IPS DF 19.7 (cell line): ENCODE measurements around the gene CCDC187.

ENCODE experiments used
- DNase-seq: peaks from one replicate; pipeline ENCODE4 v3.0.0-alpha.2; 2013; ENCODE audit warnings: low read depth, low spot score

The CCDC187 gene

DNA sequence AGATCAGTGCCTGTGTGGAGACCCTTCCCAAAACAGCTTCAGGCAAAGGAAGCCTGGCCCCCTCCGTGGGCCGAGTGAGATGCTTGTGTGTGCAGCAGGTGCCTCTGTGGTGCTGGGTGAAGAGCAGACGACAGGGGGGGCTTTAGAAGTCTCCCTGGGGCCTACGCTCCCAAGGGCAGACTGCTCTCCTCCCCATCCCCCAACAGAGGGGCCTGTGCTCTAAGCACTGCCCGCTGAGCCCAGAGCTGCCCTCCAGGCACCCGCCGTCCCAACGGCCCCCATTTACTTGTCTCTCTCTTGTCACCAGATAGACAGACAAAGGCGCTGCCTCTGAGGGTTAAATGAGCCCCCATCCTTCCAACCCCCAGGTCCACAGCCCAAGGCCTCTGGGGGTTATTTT, 96.3 kb downstream of the CCDC187 start:
- DNase-seq, result no peak

DNA sequence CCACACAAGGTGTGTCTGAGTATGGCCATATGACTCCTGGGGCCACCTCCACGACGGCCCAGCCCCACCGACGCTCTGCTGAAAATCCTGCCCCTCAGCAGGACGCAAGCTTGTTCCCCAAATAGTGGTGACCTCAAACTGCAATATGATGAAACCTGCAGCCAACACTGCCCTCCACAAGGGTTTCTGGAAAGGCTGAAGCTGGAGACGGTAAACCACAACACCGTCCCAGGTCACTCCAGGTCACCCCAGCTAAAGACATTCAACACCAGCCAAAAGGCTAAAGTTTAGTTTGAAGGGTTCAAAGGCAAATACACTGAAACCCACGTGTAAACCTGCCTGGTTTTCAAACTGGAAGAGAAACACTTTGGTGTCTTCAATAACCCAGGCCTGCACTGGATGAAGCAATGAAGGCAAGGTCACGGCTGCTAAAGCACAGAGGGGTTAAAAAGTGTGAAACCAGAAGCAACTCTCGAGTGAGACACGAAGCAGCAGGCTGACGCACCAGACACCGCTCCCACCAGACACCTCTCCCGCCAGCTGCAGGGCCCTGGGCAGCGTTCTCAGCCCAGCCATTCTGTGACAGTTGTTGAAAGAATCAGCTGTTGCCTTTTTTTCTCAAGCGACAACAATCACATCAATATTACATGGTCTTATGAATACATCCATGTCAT, 97.2 kb downstream of the CCDC187 start:
- no peak for DNase-seq

DNA sequence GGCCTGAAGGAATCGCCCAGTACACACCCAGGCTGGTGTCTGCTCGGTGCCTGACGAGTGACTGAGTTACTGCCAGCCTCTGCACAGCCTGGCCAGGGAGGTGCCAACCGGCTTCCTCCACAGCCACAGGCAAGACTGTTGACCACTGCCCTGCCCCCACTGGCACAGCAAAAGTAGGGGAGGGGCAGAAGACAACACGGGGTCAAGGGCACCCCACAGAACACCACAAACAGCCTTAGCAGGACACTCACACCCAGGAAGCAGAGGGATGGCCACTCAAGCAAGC, 98.2 kb downstream of the CCDC187 start:
- DNase-seq, result no peak

DNA sequence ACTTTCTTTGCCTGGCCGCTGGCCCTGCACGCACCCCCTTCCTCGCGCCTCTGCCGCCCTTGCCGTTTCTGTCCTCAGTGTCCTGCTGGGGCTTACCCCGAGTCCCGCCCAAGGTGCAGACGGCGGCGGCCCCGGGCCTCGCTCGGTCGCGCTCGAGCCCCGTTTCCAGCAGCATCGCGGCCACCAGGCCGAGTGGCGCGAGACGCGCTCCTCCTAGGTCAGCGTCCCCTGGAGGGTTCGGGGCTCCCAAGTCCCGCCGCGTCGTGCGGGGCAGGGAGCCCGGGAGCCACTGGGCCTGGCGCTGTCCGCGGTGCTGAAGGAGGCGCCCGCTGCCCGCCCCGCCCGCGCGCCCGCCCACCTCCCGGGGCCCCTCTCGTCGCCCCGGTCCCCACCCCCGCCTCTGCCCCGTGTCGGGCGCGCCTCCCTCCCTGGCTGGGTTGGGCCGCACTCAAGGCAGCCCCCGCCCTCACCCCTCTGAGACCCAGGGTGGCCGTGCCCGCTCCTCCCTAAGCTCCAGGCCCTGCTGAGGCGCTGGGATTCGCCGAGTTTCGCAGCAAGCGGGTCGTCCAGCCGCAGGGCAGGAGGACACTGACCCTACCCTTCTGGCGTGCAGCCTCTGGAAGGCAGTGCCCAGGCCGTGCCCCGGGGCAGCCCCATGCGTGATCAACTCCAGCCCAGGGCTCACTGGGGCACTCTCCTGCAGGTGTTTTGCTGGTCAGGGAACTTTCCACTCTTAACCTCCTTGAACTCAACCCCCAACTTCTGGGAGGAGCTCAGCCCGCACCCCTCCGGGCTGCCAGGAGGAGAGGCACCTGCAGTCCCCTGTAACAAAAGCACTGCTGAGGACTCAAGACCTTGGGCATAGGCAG, 98.8 kb downstream of the CCDC187 start, which contains the start of gene LHX3:
TSS of gene LHX3 (minus strand) at position 291 of the 869 bp plus-strand sequence. CDS start at position 175, 116 bp downstream.
- no peak for DNase-seq

DNA sequence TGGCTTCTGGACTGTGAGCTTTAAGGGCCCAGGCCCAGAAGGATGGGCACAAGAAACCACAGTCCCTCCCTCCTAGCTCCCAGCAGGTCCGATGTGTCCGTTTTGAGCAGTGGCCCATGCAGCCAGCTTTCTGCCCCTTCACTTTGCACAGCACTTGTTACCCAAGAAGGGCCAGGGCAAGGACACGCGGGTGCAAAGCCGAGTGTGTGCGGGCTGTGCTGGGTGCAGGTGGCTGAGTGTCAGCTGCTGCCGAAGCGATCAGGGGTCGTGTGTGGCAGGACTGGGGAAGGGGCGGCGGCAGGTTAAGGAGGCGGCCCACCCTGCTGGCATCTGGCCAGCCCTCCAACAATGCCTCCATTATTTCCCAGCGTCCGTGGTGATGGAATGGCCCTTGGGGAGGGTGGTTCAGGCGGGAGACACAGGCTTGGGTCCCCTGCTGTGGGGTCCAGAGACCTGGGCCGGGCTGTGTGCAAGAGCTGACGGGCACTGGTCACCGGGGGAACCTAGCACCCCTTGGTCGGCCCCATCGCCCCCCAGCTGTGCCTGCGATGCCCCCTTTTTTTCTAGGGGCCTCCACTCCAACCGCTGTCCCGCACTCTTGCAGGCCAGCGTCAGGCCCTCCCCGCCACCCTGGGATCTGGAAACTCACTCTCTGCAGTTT, 99.6 kb downstream of the CCDC187 start:
- DNase-seq, result no peak

DNA sequence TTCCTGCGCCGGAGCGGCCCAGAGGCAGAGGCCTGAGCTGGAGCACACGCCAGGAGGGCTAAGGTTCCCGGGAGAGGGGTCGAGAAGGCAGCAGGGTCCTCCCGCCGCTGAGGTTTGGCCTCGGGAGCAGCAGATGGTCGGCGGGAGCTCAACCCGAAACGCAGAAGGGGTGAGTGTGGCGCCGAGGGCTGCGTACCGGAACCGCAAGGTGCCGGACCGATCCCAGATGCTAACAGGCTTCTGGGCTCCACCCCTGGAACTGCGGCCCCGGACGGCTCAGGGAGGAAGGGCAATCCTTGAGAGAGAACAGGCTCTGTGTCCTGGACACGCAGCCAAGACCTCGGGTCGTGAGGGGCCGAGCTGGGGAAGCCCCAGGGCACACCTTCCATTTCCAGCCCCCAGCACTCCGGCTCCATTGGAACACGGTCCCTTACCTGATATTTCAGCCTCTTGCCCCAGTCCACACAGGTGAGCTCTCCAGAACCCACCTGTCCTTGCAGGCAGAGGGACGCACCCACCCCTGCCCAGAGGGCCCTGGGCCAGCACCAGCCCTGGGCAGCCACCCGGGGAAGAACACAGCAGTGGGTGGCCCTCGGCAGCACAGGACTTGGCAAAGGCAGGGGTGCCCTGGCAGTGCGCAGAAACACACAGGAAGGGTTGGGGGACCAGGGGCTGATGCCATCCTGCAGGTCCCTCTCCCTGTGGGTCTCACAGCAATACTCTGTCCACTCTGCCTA, 100.3 kb downstream of the CCDC187 start:
- no peak for DNase-seq

DNA sequence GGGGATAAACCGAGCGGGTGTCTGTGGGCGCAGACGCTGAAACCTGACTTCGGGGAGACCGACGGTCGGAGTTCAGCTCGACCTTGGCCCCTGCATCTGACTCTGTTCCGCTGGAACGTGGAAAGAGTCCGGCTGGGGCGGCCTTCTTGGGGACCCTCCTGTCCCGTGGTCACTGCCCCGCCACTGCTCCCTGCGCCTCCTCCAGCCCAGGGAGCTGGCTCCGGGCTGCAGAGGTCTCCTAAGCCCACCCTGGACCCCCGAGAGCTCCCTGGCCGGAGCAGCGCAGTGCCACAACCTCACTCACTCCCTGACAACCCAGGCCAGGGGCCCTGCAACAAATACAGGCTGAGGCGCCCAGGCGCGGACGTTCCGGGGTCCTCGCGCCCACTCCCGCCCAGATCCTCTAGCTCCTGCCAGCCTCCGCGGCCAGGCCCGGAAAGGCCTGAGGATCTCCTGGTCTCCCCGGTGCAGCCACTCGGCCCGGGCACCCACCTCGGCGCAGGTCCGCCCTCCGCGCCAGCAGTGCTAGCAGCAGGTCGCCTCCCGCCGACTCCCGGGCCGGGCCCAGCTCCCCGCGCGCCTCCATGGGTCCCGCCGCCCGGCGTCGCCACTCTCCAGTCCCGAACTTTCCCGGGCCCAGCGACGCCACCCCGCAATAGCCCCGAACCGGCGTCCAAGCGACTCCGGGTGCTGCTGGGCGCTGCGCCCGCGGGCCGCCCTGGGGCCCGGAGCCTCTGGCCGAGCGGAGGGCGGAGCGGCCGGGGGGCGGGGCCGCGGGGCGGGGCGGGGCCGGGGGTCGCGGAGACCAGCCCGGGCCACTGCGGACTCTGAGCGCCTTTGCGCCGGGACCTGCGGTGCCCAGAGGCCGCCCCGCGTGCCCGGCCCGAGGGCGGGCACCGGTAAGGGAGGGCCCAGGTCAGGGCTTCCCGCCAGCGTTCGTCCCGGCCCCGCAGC, 101.2 kb downstream of the CCDC187 start:
- DNase-seq, result no peak

DNA sequence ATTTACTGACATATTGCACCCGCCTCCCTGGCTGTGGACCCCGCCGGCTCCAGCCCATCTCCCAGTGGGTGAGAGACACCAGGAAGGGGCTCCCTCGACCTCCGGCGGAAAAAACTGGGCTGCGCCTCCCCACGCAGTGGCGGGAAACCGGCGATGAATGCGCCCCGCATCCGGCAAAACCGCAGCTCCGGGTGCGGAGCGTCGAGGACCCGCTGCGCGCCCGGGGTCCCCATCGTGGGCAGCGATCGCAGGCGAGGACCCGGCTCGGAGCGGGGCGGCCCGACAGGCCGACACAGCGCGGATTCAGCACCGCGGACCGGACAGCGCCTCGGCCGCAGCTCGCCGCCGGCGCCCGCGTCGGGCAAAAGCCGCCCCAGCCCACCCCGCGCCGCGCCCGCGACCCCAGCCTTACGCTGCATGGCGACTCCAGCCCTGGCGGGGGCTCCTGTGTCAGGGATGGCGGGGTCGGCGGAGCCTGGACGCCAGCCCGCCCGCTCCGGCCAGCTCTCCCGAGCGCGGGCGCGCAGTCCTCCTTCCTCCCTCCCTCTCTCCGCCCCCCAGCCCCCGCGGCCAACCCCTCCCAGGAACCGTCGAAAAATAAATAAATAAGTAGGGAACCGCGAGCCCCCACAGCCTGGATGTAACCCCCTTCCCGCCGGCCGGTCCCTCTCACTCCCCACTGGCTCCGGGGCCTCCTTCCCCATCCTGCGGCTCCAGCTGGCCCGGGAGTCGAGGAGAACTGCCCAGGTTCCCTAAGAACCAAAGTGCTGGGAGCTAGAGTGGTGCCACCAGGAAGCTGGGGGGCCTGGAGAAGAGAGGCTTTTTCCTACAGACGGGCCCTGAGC, 102.1 kb downstream of the CCDC187 start:
- DNase-seq, result no peak

DNA sequence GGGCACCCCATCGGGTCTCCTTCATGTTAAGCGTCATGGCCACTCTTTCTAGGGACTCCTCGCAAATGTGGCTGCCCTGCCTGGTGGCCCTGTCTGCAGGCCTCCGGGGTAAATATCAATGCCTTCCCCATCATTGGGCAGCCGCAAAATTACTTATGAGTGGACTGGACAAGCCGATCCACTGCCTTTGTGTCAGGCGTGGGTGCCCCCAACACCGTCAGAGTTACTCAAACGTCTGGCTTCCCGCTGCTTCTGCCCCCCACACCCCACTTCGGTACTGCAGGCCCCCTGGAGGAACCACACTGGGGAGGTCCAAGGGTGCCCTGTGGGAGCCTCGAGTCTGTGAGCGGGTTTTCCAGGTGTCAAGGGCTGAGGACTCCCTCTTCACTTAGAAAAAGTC, 102.7 kb downstream of the CCDC187 start:
- no peak for DNase-seq

DNA sequence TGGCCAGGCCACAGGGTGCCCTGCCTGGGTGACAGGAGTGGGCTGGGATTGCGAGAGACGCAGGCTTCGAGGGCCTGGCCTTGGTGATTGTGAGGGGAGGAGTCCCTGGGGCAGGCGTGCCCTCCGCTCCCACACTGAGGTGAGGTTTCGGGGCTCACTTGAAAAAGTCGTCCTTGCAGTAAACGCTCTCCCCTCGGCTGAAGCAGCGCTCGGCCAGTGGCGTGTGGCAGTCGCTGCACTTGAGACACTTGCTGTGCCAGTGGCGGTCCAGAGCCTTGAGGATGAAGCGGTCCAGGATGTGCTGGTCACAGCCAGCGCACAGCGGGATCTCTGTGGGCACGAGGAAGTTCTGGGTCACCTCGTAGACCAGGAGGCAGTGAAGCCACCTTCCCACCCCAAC, 103.5 kb downstream of the CCDC187 start:
- DNase-seq, result no peak
